ENCODE results near the gene RALBP1.

DNA sequence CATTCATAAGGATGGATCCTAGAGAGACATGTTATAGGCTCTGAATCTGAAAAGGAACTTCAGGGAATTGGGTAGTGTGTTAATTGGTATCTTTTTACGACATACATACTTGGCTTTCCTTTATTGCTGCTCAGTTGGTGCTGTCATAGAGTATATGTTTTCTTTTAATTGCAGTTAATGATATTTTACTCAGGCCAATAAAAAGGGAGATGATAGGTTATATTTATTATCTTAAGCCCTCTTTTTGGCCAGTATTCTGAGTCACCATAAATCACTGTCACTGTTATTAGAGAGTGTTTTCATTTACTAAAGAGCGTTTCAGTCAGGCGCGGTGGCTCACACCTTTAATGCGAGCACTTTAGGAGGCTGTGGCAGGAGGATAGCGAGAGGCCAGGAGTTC is 47.6 kb downstream of the RALBP1 start:
- TF ChIP-seq, protein P1, sequence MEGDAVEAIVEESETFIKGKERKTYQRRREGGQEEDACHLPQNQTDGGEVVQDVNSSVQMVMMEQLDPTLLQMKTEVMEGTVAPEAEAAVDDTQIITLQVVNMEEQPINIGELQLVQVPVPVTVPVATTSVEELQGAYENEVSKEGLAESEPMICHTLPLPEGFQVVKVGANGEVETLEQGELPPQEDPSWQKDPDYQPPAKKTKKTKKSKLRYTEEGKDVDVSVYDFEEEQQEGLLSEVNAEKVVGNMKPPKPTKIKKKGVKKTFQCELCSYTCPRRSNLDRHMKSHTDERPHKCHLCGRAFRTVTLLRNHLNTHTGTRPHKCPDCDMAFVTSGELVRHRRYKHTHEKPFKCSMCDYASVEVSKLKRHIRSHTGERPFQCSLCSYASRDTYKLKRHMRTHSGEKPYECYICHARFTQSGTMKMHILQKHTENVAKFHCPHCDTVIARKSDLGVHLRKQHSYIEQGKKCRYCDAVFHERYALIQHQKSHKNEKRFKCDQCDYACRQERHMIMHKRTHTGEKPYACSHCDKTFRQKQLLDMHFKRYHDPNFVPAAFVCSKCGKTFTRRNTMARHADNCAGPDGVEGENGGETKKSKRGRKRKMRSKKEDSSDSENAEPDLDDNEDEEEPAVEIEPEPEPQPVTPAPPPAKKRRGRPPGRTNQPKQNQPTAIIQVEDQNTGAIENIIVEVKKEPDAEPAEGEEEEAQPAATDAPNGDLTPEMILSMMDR (IDR thresholded peaks at IDR 0.05; ENCODE audit: low read length): no peak
- no peak for TF ChIP-seq EZH2 (optimal IDR thresholded peaks at IDR 0.05; ENCODE audit: low read depth, low read length)
- no peak for TF ChIP-seq EZH2phosphoT487 (IDR thresholded peaks at IDR 0.05; ENCODE audit: low read length)

Measured in MM.1S (cell line).